Stimulated activated naive CD8-positive, alpha-beta T cell treated with anti-CD3 and anti-CD28 coated beads, Interleukin-15, amount 100 ng/mL, for 72 hours (primary cell): ENCODE measurements around the gene KRT73.

Experiments used
- ATAC-seq: fragments of 150-1000 bp; cut with Tn5 transposase; 2 replicates; pipeline ENCODE4 v1.10.0; 2021; ENCODE audit warnings: mild to moderate bottlenecking, moderate library complexity
- DNase-seq, 2 donors: peaks; one replicate each; pipeline ENCODE4 v3.0.0; 2021 to 2022
- H3K27ac Mint-ChIP-seq, 2 donors: one replicate each; pipeline ENCODE4 v1.8.0; 2022; ENCODE audit warnings: mild to moderate bottlenecking in 2 of 2, mixed read lengths in 2 of 2, moderate library complexity in 2 of 2
- H3K27me3 Mint-ChIP-seq: one replicate; pipeline ENCODE4 v1.8.0; 2022; ENCODE audit warnings: mixed read lengths
- H3K4me1 Mint-ChIP-seq: one replicate; pipeline ENCODE4 v1.8.0; 2022; ENCODE audit warnings: mild to moderate bottlenecking, mixed read lengths
- H3K4me3 Mint-ChIP-seq, 2 donors: one replicate each; pipeline ENCODE4 v1.8.0; 2022; ENCODE audit warnings: mild to moderate bottlenecking in 2 of 2, mixed read lengths in 2 of 2, moderate library complexity in 1 of 2
- H3K9me3 Mint-ChIP-seq, 2 donors: one replicate each; pipeline ENCODE4 v1.8.0; 2022; ENCODE audit warnings: mixed read lengths in 2 of 2

Gene KRT73

DNA sequence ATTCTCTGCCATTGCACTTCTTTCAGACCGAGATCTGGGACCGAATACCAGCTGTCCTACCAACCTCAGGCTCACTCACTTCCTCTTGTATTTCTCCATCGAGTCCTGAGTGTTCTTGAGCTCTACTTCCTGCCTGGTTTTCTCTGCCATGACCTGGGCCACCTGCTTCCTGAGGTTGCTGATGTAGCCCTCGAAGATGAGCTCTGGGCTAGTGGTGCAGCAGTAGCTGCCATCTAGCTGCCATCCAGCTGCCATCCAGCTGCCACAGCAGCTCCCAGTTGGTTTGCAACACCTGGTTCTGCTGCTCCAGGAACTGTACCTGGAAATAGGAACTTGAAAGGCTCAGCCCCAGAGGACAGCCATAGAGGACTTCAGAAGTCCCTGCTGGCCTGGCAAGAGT is 15.0 kb upstream of the KRT73 start:
- peaks cover 64% of the 10 kb centered on the region for H3K4me1 Mint-ChIP-seq
- DNase-seq (no peak), ATAC-seq (peak; percentile 65)
- no peaks in the 10 kb centered on the region for H3K9me3 Mint-ChIP-seq
- no peaks in the 10 kb centered on the region for H3K27me3 Mint-ChIP-seq
- no peak overlapping the region for H3K4me3 Mint-ChIP-seq
- H3K27ac Mint-ChIP-seq, result no peak overlapping the region

DNA sequence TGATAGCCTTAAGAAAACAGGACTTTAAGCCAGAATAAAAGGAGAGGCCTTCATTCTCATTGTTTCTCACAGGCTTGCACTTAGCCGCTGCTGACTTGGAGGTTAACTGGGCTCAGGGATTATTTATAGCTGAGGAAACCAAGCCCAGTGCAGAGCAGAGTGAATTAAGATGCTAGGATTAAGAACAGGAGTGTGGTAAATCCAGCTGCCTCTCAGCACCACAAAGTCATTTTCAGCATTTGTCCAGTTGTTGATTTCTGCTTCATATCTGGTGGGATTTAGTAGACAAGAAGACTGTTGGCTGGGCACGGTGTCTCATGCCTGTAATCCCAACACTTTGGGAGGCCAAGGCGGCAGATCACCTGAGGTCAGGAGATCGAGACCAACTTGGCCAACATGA is 14.3 kb upstream of the KRT73 start:
- Mint-ChIP-seq H3K27ac (no peak overlapping the region), H3K4me1 (peaks cover 64% of the 10 kb centered on the region), H3K4me3 (no peak overlapping the region), H3K9me3 (no peaks in the 10 kb centered on the region), H3K27me3 (no peaks in the 10 kb centered on the region)
- DNase-seq (no peak), ATAC-seq (no peak)

DNA sequence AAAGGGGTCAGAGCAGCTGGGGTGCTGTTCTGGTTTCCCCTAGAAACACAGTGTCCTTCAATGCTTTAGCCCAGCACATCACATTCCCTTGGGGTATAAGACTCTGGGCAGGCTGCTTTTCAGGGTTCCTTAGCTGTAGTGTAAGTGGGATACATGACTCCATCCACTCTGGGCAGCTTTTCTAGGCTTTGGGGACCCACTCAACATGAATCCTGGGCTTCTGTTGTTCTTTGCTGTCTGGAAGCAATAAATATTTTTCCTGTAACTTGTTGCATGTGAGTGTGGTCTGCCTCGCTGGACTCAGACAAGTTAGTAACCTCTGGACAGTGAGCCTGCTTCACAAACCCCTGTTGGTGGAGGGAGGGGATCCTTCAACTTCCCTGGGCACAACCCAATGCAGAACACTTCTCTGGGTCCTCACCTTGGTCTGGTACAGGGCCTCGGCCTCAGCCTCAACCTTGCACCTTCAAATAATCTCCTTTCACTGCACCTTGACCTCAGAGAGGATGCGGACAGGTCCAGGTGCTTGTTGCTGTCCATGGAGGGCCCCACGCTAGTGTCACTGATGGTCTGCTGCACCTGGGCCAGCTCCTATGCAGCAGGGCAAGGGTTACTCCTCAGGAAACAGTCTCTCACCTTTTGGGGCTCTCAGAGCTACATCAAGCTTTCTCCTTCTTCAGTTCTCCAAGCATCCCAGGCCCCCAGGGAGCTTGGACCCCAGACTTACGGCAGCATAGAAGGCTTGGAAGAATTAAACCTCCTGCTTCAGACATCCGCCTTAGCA is 13.5 kb upstream of the KRT73 start:
- H3K27ac Mint-ChIP-seq, result no peak overlapping the region
- ATAC-seq (no peak), DNase-seq (no peak)
- H3K4me3 Mint-ChIP-seq, result no peak overlapping the region
- peaks cover 67% of the 10 kb centered on the region for H3K4me1 Mint-ChIP-seq
- no peaks in the 10 kb centered on the region for H3K27me3 Mint-ChIP-seq
- H3K9me3 Mint-ChIP-seq, result no peaks in the 10 kb centered on the region

DNA sequence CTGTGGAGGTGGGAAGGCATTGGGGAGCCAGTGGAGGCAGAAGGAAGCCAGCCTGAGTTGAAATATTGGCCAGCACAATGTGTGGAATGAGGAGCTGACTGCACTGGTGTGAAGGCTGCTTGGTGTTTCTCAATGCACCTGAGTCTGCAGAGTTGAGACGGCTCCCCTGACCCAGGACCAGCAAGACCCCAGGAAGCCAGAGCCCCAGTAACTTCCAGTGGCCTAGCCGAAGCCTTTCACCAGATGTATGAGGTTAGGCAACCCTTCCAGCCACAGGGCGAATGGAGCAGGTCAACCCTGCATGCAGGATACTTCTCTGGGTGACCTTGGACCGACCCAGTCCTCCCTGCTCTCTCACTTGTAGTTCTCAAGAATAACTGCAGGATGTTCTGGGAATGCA is 12.9 kb upstream of the KRT73 start:
- peaks cover 67% of the 10 kb centered on the region for H3K4me1 Mint-ChIP-seq

DNA sequence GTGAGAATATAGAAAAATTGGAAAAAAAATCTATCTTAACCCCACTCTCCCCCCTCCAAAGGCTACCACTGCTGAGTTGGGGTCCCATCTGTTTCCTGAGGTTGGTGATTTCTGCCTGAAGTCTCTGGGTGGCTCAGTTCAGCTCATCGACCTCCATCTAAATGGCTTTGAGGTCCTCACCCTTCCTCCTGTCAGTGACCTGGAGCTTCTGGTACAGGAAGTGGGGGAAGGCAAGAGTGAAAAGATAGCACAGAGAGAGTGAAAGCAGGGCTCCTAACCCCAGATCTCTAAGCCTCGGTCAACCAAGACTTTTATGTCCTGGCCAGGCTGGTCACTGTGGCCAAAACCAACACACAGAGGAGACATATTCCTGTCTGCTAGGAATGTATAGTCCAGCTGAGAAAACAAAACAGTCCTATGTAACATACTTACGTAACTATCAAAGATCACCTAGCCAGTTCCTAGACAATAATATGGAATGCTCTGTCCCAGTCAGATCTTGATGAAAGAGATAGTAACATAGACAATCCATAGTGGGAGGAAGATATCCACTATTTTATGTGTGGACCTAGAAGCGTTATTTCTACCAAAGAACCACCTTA is 12.3 kb upstream of the KRT73 start:
- H3K4me3 Mint-ChIP-seq, result peak overlapping the region; percentile 57 to 60
- H3K27me3 Mint-ChIP-seq, result no peaks in the 10 kb centered on the region
- H3K27ac Mint-ChIP-seq, result peak overlapping the region in 1 of 2 donors; percentile 91
- DNase-seq, result no peak
- peak; percentile 46 for ATAC-seq
- peaks cover 61% of the 10 kb centered on the region for H3K4me1 Mint-ChIP-seq
- H3K9me3 Mint-ChIP-seq, result no peaks in the 10 kb centered on the region

More for the DNA sequence above, 12.9 kb upstream of the KRT73 start:
- DNase-seq (no peak), ATAC-seq (no peak)
- Mint-ChIP-seq H3K4me3 (no peak overlapping the region), H3K9me3 (no peaks in the 10 kb centered on the region), H3K27ac (no peak overlapping the region), H3K27me3 (no peaks in the 10 kb centered on the region)

DNA sequence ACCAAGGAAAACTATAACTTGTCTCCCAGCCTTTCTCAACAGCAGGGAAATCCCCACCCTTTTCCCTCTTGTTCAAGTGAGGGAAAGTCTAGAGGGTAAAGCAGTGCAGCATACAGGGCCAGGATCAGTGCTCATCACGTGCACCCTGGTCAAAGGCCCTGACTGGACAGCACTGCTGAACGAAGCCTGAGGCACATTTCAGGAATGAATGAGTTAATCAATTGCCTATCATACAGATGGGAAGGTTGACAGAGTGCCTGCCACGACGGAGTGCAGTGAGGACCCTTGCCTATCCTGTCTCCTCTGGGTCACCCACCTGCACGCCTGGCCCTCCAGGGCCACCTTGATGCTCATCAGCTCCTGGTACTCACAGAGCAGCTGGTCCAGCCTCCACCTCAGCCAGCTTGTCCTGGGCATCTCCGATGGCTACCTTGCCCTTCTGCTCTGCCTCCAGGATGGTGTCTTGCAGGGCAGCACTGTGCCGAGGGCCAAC is 11.7 kb upstream of the KRT73 start:
- H3K9me3 Mint-ChIP-seq, result no peaks in the 10 kb centered on the region
- no peak for ATAC-seq
- H3K27me3 Mint-ChIP-seq, result no peaks in the 10 kb centered on the region
- H3K27ac Mint-ChIP-seq, result peak overlapping the region; percentile 2 to 91
- peak overlapping the region in 1 of 2 donors; percentile 57 for H3K4me3 Mint-ChIP-seq
- DNase-seq, result no peak
- peaks cover 61% of the 10 kb centered on the region for H3K4me1 Mint-ChIP-seq

DNA sequence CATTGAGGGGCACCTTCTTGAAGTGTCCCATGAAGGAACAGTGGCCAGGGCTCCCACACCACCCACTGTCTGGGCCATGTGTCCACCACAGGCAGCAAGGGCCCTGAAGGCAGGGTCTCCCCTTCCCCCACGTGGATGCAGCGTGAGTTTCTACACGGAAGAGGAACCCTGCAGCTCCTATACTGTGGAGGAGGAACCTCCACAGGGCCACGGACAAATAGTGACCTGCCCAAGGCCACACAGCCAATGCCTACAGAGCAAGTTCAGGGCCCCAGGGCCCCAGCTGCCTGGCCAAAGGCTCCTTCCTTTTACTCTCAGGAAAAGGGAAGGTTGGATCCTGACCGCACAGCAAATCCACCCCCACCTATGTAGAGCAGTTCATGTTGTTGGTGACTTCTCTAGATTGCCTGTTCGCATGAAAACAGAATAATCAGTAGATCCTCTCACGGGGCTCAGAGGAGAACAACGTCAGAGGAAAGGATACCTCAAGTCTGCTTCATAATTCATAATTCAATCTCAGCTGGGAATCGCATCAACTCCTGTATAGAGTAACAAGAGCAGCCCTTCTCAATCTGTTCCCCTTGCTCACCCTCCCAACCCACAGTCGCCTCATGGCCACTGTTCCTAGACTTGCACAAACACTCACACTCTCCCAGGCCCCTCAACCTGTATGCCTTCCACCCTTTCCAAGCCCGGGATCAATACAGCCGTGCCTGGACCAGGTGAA is 11.1 kb upstream of the KRT73 start:
- ATAC-seq (no peak), DNase-seq (no peak)
- H3K4me1 Mint-ChIP-seq, result peaks cover 60% of the 10 kb centered on the region
- no peaks in the 10 kb centered on the region for H3K27me3 Mint-ChIP-seq
- H3K9me3 Mint-ChIP-seq, result no peaks in the 10 kb centered on the region
- H3K4me3 Mint-ChIP-seq, result peak overlapping the region in 1 of 2 donors; percentile 27
- peak overlapping the region in 1 of 2 donors; percentile 2 for H3K27ac Mint-ChIP-seq

DNA sequence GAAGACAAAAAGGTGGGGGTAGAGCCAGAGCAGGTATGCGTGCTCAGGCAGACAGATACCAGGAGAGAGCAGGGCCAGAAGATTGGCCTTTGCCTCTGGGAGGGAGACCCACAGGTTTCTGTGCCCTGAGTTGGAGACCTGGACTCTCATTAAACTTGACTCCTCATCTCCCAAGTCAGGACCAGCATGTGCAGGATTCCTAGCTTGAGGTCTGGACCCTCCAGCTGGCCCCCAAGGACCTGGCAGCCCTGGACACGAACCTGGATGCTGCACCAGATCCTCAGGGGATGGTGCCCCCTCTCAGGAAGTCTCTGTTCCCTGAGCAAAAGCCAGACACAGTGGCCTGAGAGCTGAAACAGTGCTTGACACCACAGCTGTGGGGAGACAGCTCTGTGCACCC is 10.5 kb upstream of the KRT73 start:
- Mint-ChIP-seq H3K9me3 (no peaks in the 10 kb centered on the region), H3K4me3 (no peak overlapping the region), H3K27me3 (no peaks in the 10 kb centered on the region), H3K27ac (no peak overlapping the region), H3K4me1 (peaks cover 54% of the 10 kb centered on the region)
- DNase-seq (no peak), ATAC-seq (no peak)

DNA sequence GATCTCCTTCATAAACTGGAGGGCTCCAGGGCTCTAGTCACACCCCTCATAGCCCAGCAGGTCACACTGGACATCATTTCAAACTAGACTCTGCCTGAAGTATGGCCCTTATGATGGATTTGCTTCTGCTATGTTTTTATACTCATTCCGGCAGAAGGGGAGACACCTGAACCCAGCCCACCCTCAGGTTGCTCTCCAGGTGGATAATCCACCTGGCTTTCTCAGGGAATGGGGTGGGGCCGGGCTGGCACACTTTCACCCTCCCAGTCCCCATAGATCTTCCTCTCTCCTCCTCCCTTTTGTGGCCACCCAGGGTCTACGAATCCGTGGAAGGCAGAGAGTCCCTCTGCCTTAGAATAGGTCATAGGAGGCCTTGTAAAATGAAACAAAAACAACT is 9.8 kb upstream of the KRT73 start:
- Mint-ChIP-seq H3K27ac (peak overlapping the region in 1 of 2 donors; percentile 34), H3K4me1 (peaks cover 48% of the 10 kb centered on the region), H3K4me3 (no peak overlapping the region), H3K9me3 (no peaks in the 10 kb centered on the region), H3K27me3 (no peaks in the 10 kb centered on the region)
- DNase-seq (no peak), ATAC-seq (no peak)

DNA sequence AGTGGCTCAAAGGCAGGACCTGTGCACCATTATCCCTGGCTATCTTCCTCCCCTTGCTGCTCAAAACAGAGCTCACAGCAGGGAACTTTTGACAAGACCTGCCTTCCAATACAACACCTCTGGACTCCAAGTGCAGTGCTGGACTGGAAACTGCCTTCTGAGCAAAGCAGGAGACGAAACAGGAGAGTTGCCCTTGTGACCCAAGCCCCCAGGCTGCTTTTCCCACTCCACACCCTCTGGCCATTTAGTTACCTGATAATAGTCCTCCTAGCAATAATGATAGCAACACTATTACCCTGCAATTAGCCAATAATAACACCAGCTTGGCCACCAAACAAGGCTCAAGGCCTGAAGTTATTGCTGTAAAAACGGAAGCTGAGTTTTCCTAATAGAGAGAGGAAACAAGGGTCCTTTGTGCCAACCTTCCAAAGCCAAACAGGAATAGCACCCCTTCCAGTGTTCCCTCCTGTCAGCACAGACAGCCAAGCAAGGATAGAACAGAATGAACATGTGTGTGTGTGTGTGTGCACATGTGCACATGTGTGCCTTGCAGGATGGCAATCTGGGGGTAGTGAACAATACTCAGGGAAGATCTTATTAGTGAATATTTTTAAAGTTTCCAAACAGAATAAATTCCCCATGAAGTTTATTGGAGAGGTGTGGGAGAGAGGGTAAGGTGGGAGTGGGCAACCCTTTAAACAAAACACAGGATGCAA is 9.2 kb upstream of the KRT73 start:
- no peak for DNase-seq
- H3K27ac Mint-ChIP-seq, result no peak overlapping the region

DNA sequence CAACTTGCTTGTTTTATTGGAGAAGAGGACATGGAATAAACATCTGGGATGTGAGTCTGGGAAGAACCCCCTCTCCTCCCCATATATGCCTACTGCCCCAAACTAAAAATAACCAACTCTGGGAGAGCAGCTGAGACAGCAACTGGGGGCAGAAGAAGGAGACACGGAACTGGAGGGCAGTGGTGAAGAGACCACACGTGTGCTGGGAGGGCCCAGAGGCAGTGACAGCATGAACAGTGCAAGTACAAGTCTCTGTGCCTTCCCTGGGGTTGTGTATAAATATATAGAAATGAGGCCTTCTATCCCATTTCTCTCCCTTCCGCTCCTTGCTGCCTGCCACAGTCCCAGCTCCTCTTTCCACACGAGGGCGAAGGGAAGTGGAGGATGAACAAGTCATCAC is 4.0 kb upstream of the KRT73 start:
- no peak overlapping the region for H3K27ac Mint-ChIP-seq
- peaks cover 21% of the 10 kb centered on the region for H3K4me1 Mint-ChIP-seq
- ATAC-seq (no peak), DNase-seq (no peak)
- H3K9me3 Mint-ChIP-seq, result no peaks in the 10 kb centered on the region
- no peaks in the 10 kb centered on the region for H3K27me3 Mint-ChIP-seq
- no peak overlapping the region for H3K4me3 Mint-ChIP-seq

More for the DNA sequence above, 9.2 kb upstream of the KRT73 start:
- no peak overlapping the region for H3K4me3 Mint-ChIP-seq
- no peaks in the 10 kb centered on the region for H3K27me3 Mint-ChIP-seq
- ATAC-seq, result no peak
- H3K4me1 Mint-ChIP-seq, result peaks cover 42% of the 10 kb centered on the region
- H3K9me3 Mint-ChIP-seq, result no peaks in the 10 kb centered on the region

DNA sequence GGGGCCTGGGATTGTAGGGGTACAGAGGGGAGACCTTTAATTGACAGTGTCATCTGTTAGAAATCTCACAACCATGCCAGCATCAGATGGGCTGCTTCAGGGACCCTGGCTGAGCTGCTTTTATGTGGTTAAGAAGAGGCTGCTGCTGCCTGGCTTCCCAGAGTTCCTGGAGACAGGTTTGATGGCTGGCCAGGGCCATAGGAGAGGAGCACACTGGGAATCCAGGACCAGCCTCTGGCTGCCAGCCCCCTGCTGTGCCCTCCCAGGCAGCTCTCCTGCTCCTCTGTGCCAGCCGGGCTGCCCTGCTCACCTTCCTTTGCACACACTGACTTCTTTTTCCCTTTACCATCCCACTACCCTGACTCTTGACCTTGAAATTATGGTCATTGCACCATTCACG is 507 bp upstream of the KRT73 start:
- Mint-ChIP-seq H3K4me3 (no peak overlapping the region), H3K4me1 (peaks cover 48% of the 10 kb centered on the region), H3K27ac (no peak overlapping the region), H3K27me3 (no peaks in the 10 kb centered on the region), H3K9me3 (no peaks in the 10 kb centered on the region)
- no peak for DNase-seq
- no peak for ATAC-seq

DNA sequence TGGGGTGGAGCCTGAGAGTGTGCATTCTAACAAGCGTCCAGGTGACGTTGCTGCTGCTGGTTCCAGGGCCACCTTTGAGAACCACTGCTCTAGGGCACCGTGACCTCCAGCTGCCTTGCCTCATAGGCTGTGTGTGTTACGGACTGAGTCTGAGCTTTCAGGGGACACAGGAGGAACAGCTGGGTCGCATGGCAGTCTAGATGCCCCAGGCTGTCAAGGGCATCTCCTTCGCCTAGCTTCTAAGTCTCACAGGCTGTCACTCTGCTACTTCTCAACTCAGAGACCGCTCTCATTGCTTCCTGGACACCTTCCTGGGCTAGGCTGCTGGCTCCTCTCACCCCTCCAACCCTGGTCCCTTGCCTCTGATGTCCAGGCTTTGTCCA is 965 bp downstream of the KRT73 start:
- ATAC-seq (no peak), DNase-seq (no peak)
- peak overlapping the region in 1 of 2 donors; percentile 2 for H3K27ac Mint-ChIP-seq

DNA sequence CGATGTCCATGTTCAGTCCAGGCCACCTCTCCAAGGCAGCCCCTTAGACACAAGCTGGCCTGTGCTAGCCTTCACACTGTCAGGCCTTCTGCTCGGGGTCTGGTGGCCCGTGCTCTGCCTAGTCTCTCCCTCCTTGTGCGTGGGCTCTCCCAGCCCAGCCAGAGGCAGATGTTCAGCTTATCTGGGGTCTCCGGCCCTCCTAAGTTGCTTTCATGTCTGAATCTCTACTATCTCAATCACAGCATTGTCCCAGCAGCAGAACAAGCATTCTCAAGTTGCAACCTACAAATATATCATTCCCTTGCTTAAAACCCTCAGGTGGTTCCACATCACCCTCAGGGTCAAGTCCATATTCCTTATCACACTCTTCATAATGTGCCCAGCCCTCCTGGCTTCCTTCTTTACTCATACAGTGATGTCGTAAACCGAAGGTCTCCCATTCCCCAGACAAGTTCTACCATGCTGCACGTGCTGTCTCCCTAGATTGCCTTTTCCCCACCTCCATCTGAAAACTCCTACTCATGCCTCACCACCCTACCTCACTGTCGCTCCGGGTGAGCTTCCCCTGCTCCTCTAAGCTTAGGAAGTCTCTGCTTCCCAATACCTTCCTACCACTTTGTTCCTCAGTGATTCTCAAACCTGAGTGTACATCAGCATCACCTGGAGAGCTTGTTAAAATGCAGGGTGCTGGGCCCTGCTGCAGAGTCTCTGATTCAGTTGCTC is 1.5 kb downstream of the KRT73 start:
- H3K27ac Mint-ChIP-seq, result peak overlapping the region; percentile 72 to 83
- no peaks in the 10 kb centered on the region for H3K9me3 Mint-ChIP-seq
- H3K4me3 Mint-ChIP-seq, result no peak overlapping the region
- ATAC-seq (no peak), DNase-seq (no peak)
- H3K4me1 Mint-ChIP-seq, result peaks cover 68% of the 10 kb centered on the region
- no peaks in the 10 kb centered on the region for H3K27me3 Mint-ChIP-seq

More for the DNA sequence above, 965 bp downstream of the KRT73 start:
- Mint-ChIP-seq H3K4me1 (peaks cover 63% of the 10 kb centered on the region), H3K27me3 (no peaks in the 10 kb centered on the region), H3K4me3 (no peak overlapping the region), H3K9me3 (no peaks in the 10 kb centered on the region)

DNA sequence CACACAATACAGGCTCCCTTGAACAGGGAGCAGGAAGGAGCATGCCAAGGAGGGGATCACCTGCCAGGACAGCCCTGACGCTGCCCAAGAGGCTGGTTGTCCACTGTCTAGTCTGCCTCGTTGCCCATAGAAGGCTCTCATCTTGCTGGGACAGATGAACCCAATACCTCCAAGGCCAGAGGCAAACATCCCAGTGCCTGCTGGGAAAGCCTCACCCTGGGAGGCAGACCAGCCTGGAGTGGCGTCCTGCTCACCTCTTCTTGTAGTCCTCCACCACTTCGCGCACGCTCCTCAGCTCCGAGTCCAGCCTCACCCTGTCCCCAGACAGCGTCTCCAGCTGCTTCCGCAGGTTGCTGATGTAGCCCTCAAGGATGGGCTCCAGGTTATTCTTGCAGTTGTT is 2.4 kb downstream of the KRT73 start:
- DNase-seq (no peak), ATAC-seq (no peak)
- H3K4me1 Mint-ChIP-seq, result peaks cover 74% of the 10 kb centered on the region
- H3K27ac Mint-ChIP-seq, result peak overlapping the region; percentile 72 to 90
- peak overlapping the region in 1 of 2 donors; percentile 35 for H3K4me3 Mint-ChIP-seq
- no peaks in the 10 kb centered on the region for H3K9me3 Mint-ChIP-seq
- H3K27me3 Mint-ChIP-seq, result no peaks in the 10 kb centered on the region
